RKO (cell line): Measurements from ENCODE around the gene GNA14.
"Not testable (repeated sequence)": the region's sequence is repeated elsewhere in the genome, so short reads cannot be mapped to it uniquely, and the experiment has no call there.

Source experiments
- DNase-seq: peaks from one replicate; pipeline ENCODE4 v3.0.0-alpha.2; 2016; ENCODE audit warnings: low spot score

The GNA14 gene

GRCh38 chr9:77643871-77644270 is 4.3 kb downstream of the GNA14 start:
- no peak for DNase-seq

- no peak for DNase-seq
Measured at GRCh38 chr9:77640741-77641580, 7.2 kb downstream of the GNA14 start.

GRCh38 chr9:77632652-77633051 is 15.5 kb downstream of the GNA14 start:
- no peak for DNase-seq

- DNase-seq: not testable (repeated sequence)
Measured at GRCh38 chr9:77628864-77629263, 19.3 kb downstream of the GNA14 start.

GRCh38 chr9:77616191-77616590 is 31.9 kb downstream of the GNA14 start:
- peak; percentile 5 for DNase-seq

- DNase-seq: no peak
Measured at GRCh38 chr9:77614645-77615044, 33.5 kb downstream of the GNA14 start.

GRCh38 chr9:77606526-77606925 is 41.6 kb downstream of the GNA14 start:
- no peak for DNase-seq

GRCh38 chr9:77605449-77606220 is 42.5 kb downstream of the GNA14 start:
- DNase-seq: no peak

- no peak for DNase-seq
Measured at GRCh38 chr9:77604316-77604715, 43.8 kb downstream of the GNA14 start.

GRCh38 chr9:77602852-77603251 is 45.3 kb downstream of the GNA14 start:
- no peak for DNase-seq

GRCh38 chr9:77601476-77602099 is 46.5 kb downstream of the GNA14 start:
- no peak for DNase-seq

GRCh38 chr9:77600810-77601209 is 47.3 kb downstream of the GNA14 start:
- DNase-seq: no peak

- DNase-seq: no peak
Measured at GRCh38 chr9:77599492-77599891, 48.6 kb downstream of the GNA14 start.

- no peak for DNase-seq
Measured at GRCh38 chr9:77598991-77599390, 49.1 kb downstream of the GNA14 start.

GRCh38 chr9:77598524-77598923 is 49.6 kb downstream of the GNA14 start:
- DNase-seq: peak; percentile 2

GRCh38 chr9:77597057-77597456 is 51.1 kb downstream of the GNA14 start:
- no peak for DNase-seq

- DNase-seq: no peak
Measured at GRCh38 chr9:77595426-77596095, 52.6 kb downstream of the GNA14 start.

- DNase-seq: no peak
Measured at GRCh38 chr9:77594963-77595362, 53.2 kb downstream of the GNA14 start.

GRCh38 chr9:77593528-77593927 is 54.6 kb downstream of the GNA14 start:
- DNase-seq: no peak

- no peak for DNase-seq
Measured at GRCh38 chr9:77592476-77592875, 55.6 kb downstream of the GNA14 start.

- no peak for DNase-seq
Measured at GRCh38 chr9:77589046-77589795, 58.9 kb downstream of the GNA14 start.
